Measurements from ENCODE around the gene POLR2J2.
"Not testable (repeated sequence)": the region's sequence is repeated elsewhere in the genome, so short reads cannot be mapped to it uniquely, and the experiment has no call there.

- not testable (repeated sequence) for TF ChIP-seq PHF8 (IDR thresholded peaks at IDR 0.05; ENCODE audit: borderline replicate concordance, low read length); POLR2AphosphoS5 (IDR thresholded peaks at IDR 0.05; ENCODE audit: control insufficient read depth, insufficient read depth, low read depth, low read length); HMG20A (CRISPR knock-in tag; conservative IDR thresholded peaks at IDR 0.05)
Measured at GRCh38 chr7:102713691-102714080, 42.2 kb upstream of the POLR2J2 start.

Data from K562 (cell line).